ENCODE data around the gene IRGQ. TPM values are rescaled to one million over a fixed set of nuclear protein-coding genes. Genes with fewer than 3 reads are reported as not detected.
A peak's percentile ranks its signal among the peaks of the same experiment; 100 is the strongest.
"Not testable (repeated sequence)": the region's sequence is repeated elsewhere in the genome, so short reads cannot be mapped to it uniquely, and the experiment has no call there.

IRGQ gene
- total RNA-seq, 2 experiments from 2014 or later: 15.3 to 16.5 TPM

DNA sequence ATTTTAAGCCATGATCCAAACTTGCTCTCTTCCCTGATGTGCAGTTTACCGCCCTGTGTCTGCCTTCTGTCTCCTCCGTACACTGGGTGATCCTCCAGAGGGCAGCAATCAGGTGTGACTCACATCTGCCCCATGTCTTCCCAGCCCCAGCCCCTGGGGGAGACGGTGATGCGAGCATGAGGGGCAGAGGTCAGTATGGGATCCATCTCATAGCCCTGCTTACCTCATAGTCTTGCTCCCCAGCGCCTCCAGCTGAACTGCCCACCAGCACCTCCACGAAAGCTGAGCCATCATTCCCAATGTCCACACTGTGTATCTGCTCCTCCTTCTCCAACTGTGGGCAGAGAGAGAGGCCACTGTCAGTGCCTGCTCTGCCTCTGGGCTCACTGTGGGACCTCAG is 35.2 kb downstream of the IRGQ start:
- POLR2A ChIA-PET: interaction anchor here (1.1 kb wide), 1 partner anchor 14 kb away, joined by 3 read pairs; no protein-coding TSS in a partner anchor

DNA sequence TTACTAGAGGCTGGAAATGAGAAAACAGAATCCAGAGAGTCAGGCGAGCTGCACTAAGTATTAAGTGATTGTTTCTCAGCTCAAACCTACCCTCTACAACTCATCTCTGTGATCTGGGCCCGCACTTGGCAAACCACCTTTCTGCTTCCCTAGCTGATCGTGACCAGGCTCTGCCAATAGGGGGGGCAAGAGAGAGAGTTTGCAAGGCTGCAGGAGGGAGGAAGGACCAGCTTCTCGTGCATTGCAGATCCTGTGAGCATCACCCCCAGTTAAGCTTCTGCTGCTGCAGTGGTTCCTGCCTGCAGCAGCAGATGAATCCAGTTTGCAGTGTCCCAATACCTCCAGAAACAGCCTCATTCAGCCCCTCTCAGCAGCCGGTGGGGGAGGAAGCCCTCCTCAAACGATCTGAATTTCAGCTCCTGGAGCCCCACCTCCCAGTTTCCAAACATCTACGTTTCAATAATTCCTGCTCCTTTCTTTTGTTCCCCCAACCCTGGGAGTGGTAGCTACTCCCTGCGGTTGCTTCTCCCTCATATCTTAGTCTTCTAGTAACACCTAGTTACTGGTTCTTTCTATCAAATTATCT is 40.7 kb downstream of the IRGQ start:
- ChIA-PET CTCF (interaction anchor here (0.5 to 14.8 kb wide), 34 partner anchors 8 to 191 kb away, joined by 3 to 208 read pairs (median 5); partner anchors contain the start of genes IRGQ, PHLDB3, PINLYP and XRCC1), POLR2A (interaction anchor here (0.8 to 2.4 kb wide), 11 partner anchors 12 to 200 kb away, joined by 3 to 20 read pairs (median 5); partner anchors contain the start of genes IRGQ, PINLYP, SMG9 and XRCC1)
- Mint-ChIP-seq H3K9me3 (no peaks in the 10 kb centered on the region), H3K27me3 (no peaks in the 10 kb centered on the region), H3K36me3 (ENCODE audit: low read depth) (peaks cover 27% of the 10 kb centered on the region), H3K27ac (peak overlapping the region; percentile 1), H3K4me1 (peaks cover 10% of the 10 kb centered on the region), H3K4me3 (no peak overlapping the region)
- DNase-seq: peak; percentile 86

More for the DNA sequence above, 35.2 kb downstream of the IRGQ start:
- CTCF ChIA-PET: interaction anchor here (1.0 to 14.8 kb wide), 2 partner anchors 35 to 114 kb away, joined by 3 to 208 read pairs; partner anchors contain the start of genes IRGQ and ZNF576
- Mint-ChIP-seq H3K27me3 (no peaks in the 10 kb centered on the region), H3K4me3 (no peak overlapping the region), H3K27ac (peak overlapping the region; percentile 99), H3K4me1 (peaks cover 42% of the 10 kb centered on the region), H3K36me3 (ENCODE audit: low read depth) (peaks cover 35% of the 10 kb centered on the region), H3K9me3 (no peaks in the 10 kb centered on the region)
- no peak for DNase-seq

DNA sequence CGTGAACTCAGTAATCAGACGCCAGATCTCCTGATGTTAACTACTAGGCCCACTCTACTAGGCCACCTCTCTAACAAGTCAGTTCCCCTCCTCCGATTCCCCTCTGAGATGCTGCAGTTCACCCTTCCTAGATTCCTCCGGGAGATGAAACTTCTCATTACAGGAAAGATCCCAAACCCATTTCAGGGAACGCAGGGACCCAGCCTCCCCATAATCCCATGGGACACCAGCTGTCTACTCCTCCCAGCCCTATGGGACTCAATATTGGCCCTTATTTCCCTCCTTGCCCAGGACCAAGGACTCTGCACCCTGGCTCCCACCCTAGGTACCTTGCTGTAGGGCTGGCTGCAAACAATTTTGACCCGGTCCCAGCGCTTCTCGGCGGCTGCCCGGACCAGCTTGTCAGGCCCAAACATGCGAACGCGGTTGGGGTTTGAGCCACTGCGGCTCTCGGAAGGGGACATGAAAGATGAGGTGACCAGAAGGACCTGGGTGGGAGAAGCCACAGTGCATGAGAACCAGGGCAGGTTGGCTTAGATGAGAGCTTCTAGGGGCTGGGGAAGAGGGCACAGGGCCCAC is 41.5 kb downstream of the IRGQ start:
- POLR2A ChIA-PET: interaction anchor here (0.8 to 2.2 kb wide), 10 partner anchors 11 to 201 kb away, joined by 3 to 20 read pairs (median 4); partner anchors contain the start of genes IRGQ, PINLYP, SMG9 and XRCC1
- no peak overlapping the region for H3K4me3 Mint-ChIP-seq
- no peak for DNase-seq
- no peak overlapping the region for H3K27ac Mint-ChIP-seq
- no peaks in the 10 kb centered on the region for H3K9me3 Mint-ChIP-seq
- H3K27me3 Mint-ChIP-seq: no peaks in the 10 kb centered on the region
- CTCF ChIA-PET: interaction anchor here (0.9 to 14.8 kb wide), 28 partner anchors 9 to 192 kb away, joined by 3 to 208 read pairs (median 6); partner anchors contain the start of genes IRGQ, PINLYP, XRCC1 and ZNF428
- H3K36me3 Mint-ChIP-seq (ENCODE audit: low read depth): peaks cover 29% of the 10 kb centered on the region
- peaks cover 8% of the 10 kb centered on the region for H3K4me1 Mint-ChIP-seq

DNA sequence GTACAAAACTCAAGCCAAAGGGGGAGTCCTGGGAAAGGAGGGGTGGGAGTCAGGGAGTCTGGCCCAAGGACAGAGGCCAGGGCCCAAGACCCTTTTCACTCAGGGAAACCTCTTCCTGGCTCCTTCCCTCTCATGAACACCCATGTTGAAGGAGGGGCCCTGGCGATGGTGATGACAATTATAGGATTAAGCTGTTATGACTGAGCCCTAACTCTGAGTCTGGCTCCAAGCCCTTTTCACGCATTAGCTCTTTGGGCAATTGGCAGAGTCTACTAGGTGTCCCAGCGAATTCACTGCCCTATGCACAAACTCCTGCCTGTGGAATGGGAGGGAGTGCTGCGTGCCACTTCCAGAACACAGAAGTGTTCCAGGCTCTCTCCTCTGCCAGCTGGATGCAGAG is 42.3 kb downstream of the IRGQ start:
- no peak overlapping the region for H3K4me3 Mint-ChIP-seq
- POLR2A ChIA-PET: interaction anchor here (1.2 to 1.9 kb wide), 2 partner anchors 20 to 42 kb away, joined by 3 to 6 read pairs; partner anchors contain the start of genes IRGQ and ZNF575
- no peak for DNase-seq
- no peaks in the 10 kb centered on the region for H3K9me3 Mint-ChIP-seq
- no peaks in the 10 kb centered on the region for H3K27me3 Mint-ChIP-seq
- H3K36me3 Mint-ChIP-seq (ENCODE audit: low read depth): peaks cover 28% of the 10 kb centered on the region
- CTCF ChIA-PET: interaction anchor here (2.9 to 14.8 kb wide), 3 partner anchors 21 to 42 kb away, joined by 19 to 208 read pairs (median 22); partner anchors contain the start of genes IRGQ, PINLYP, XRCC1 and ZNF576
- H3K4me1 Mint-ChIP-seq: peaks cover 8% of the 10 kb centered on the region
- no peak overlapping the region for H3K27ac Mint-ChIP-seq

DNA sequence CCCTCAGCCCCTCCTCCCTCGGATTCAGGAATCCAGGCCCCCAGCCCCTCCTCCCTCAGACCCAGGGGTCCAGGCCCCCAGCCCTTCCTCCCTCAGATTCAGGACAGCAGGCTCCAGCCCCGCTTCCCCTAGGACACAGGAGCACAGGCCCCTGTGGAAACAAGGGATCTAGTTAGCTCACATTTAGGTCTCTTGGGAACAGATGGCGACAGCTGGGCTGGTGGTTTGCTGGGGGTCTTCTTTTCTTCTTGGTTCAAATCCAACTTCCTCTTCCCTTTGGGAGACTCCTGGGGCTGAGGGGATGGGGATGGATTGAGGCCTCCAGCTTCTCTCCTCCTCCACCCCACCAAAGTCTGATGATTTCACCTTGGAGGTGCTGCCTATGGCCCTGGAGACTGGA is 43.3 kb downstream of the IRGQ start:
- Mint-ChIP-seq H3K4me3 (no peak overlapping the region), H3K27ac (no peak overlapping the region), H3K36me3 (ENCODE audit: low read depth) (peaks cover 26% of the 10 kb centered on the region), H3K9me3 (no peaks in the 10 kb centered on the region), H3K27me3 (no peaks in the 10 kb centered on the region), H3K4me1 (peaks cover 8% of the 10 kb centered on the region)
- no peak for DNase-seq
- CTCF ChIA-PET: interaction anchor here (3.5 to 14.8 kb wide), 2 partner anchors 24 to 43 kb away, joined by 19 to 208 read pairs; partner anchors contain the start of genes IRGQ and ZNF576
- POLR2A ChIA-PET: interaction anchor here (1.9 kb wide), 1 partner anchor 43 kb away, joined by 6 read pairs; the partner anchor contains the start of gene IRGQ

DNA sequence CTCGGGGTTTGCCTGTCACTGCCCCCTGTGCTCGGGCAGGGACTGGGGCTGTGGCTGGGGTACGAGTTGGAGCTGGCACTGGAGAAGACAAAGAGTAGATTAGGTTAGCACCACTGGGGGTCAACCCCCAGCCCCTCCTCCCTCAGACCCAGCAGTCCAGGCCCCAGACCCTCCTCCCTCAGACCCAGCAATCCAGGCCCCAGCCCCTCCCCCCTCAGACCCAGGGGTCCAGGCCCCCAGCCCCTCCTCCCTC is 43.8 kb downstream of the IRGQ start:
- POLR2A ChIA-PET: no interaction called here

DNA sequence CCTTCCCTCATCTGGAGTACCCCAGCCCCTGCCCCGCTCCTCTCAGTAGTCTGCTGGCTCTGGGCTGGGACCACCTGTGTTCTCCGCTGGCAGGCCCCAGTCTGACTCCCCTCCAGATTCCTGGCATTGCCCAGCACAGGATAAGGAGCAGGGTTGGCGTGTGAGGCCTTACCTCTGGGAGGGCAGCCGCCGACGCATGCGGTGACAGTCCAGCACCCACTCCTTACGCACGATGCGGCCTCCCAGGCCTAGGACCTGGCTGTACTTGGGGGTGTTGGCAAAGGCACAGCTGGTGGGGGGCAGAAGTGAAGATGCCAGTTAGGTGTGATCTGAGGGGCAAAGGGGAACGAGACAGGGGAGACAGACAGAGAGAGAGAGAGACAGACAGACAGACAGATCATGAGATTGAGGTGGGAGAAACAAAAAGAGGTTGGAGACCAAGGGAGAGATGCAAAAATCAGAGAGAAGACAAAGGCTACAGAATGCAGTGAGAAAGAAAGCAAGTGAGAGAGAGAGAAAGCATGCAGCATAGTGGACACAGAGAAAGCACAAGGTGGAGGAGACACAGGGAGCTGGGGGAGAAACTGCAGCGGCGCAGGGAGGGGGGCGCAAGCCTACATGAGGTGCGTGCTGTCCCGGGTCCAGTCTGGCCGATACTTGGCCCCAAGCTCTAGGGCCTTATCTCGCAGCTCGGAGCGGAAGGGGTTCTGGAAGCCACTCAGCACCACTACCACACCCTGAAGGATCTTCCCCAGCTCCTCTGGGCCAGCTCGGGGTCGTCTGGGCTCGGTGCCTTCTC is 44.3 kb downstream of the IRGQ start:
- Mint-ChIP-seq H3K9me3 (no peaks in the 10 kb centered on the region), H3K27ac (no peak overlapping the region), H3K27me3 (no peaks in the 10 kb centered on the region), H3K4me3 (no peak overlapping the region), H3K4me1 (peaks cover 8% of the 10 kb centered on the region), H3K36me3 (ENCODE audit: low read depth) (peaks cover 26% of the 10 kb centered on the region)
- ChIA-PET POLR2A (no interaction called here), CTCF (interaction anchor here (0.6 to 14.8 kb wide), 2 partner anchors 10 to 44 kb away, joined by 3 to 208 read pairs; partner anchors contain the start of genes IRGQ and ZNF576)
- no peak for DNase-seq

More for the DNA sequence above, 43.8 kb downstream of the IRGQ start:
- Mint-ChIP-seq H3K9me3 (no peaks in the 10 kb centered on the region), H3K36me3 (ENCODE audit: low read depth) (peaks cover 26% of the 10 kb centered on the region), H3K27me3 (no peaks in the 10 kb centered on the region), H3K4me1 (peaks cover 8% of the 10 kb centered on the region), H3K27ac (no peak overlapping the region), H3K4me3 (no peak overlapping the region)
- DNase-seq: no peak
- CTCF ChIA-PET: interaction anchor here (0.6 to 14.8 kb wide), 2 partner anchors 10 to 44 kb away, joined by 3 to 208 read pairs; partner anchors contain the start of genes IRGQ and ZNF576

DNA sequence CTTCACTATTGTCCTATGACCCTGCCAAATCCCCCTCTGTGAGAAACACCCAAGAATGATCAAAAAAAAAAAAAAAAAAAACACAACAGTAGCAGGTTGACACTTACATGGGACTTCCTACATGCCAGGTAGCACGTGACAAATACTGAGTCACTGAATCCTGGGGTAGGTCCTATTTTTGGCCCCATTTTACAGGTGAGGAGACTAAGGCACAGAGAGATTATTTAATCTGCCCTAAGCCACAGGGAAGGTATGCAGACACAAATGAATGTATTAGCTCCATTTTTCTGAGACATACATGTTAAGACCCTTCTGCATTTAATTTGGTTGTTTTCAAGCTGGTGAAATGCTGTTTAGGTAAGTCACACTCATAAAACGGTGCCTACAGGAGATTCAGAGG is 47.2 kb downstream of the IRGQ start:
- Mint-ChIP-seq H3K9me3 (no peaks in the 10 kb centered on the region), H3K27ac (no peak overlapping the region), H3K4me3 (no peak overlapping the region), H3K36me3 (ENCODE audit: low read depth) (peaks cover 32% of the 10 kb centered on the region), H3K27me3 (no peaks in the 10 kb centered on the region), H3K4me1 (no peaks in the 10 kb centered on the region)
- ChIA-PET POLR2A (no interaction called here), CTCF (interaction anchor here (0.7 to 2.2 kb wide), 2 partner anchors 13 to 46 kb away, joined by 3 to 8 read pairs; partner anchors contain the start of gene IRGQ)
- DNase-seq: no peak

DNA sequence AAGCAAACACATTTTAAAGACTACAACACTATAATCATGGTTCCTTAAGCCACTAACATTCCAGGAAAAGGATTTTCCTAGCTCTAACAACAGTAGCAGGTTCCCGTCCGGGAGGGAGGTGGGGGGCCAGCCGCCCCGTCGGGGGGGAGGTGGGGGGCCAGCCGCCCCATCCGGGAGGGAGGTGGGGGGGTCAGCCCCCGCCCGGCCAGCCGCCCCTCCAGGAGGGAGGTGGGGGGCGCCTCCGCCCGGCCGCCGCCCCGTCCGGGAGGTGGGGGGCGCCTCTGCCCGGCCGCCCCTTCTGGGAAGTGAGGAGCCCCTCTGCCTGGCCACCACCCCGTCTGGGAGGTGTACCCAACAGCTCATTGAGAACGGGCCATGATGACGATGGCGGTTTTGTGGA is 48.0 kb downstream of the IRGQ start:
- H3K4me1 Mint-ChIP-seq, DNase-seq, H3K4me3 Mint-ChIP-seq, H3K27ac Mint-ChIP-seq, H3K27me3 Mint-ChIP-seq, H3K9me3 Mint-ChIP-seq, CTCF ChIA-PET, POLR2A ChIA-PET: not testable (repeated sequence)
- peaks cover 40% of the 10 kb centered on the region for H3K36me3 Mint-ChIP-seq (ENCODE audit: low read depth)

DNA sequence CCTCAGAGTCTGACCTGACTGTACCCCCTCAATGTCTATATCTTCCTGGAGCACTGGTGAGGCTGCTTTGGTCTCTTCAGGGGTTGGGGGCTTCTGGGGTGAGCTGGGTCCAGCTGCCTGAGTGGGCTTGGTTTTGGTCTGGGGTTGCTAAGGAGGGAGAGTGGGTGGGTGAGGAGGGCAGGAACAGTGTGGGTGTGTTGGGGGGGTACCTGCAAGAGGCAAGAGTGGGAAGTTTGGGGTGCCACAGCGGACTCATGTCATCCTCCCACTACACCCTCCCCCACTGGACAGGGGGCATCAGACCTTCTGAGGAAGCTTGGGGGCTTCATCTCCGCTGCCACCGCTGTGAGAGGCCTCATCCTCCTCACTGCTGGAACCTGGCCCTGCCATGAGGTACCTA is 49.4 kb downstream of the IRGQ start:
- Mint-ChIP-seq H3K27me3 (no peaks in the 10 kb centered on the region), H3K36me3 (ENCODE audit: low read depth) (peaks cover 42% of the 10 kb centered on the region), H3K27ac (no peak overlapping the region), H3K4me3 (no peak overlapping the region), H3K9me3 (no peaks in the 10 kb centered on the region), H3K4me1 (no peaks in the 10 kb centered on the region)
- no peak for DNase-seq
- POLR2A ChIA-PET: no interaction called here
- CTCF ChIA-PET: interaction anchor here (0.8 kb wide), 1 partner anchor 9 kb away, joined by 3 read pairs; no protein-coding TSS in a partner anchor

DNA sequence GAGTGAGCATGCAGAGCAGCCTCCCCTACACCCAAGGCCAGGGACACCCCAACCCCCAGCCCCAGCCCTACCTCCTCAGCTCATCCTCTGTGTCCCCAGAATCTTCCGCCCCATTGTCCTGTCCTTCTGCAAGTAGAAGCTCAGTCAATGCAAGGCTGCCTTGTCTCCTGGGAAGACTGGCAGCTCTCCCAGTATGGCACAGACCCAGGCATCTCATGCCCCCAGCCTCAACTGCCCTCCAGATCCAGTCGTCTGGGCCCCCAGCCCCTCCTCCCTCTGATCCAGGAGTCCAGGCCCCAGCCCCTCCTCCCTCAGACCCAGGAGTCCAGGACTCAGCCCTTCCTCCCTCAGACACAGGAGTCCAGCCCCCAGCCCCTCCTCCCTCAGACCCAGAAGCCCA is 50.0 kb downstream of the IRGQ start:
- Mint-ChIP-seq H3K4me1 (no peaks in the 10 kb centered on the region), H3K4me3 (no peak overlapping the region), H3K27me3 (no peaks in the 10 kb centered on the region), H3K27ac (no peak overlapping the region), H3K36me3 (ENCODE audit: low read depth) (peaks cover 42% of the 10 kb centered on the region), H3K9me3 (no peaks in the 10 kb centered on the region)
- no peak for DNase-seq
- CTCF ChIA-PET: no interaction called here
- POLR2A ChIA-PET: no interaction called here

DNA sequence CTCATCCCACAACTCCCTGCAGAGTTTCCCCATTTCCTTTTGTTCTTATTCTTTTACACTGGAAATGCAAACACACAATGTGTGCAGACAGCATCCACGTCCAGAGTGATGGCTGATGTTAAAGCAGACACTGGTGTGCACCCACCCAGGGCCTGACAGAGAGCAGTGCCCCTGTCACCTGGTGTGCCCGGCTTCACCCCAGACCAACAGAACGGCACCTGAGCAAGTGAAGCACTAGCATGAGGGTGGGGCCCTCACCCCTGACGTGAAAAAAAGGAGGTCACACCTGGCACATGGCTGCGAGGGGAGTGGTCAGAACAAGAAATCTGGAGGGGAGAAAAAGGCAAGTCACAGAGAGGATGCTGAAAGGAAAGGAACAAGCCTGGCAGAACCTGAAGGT is 50.7 kb downstream of the IRGQ start:
- POLR2A ChIA-PET: no interaction called here
- Mint-ChIP-seq H3K36me3 (ENCODE audit: low read depth) (peaks cover 41% of the 10 kb centered on the region), H3K27ac (no peak overlapping the region)

More for the DNA sequence above, 50.7 kb downstream of the IRGQ start:
- Mint-ChIP-seq H3K4me3 (no peak overlapping the region), H3K27me3 (no peaks in the 10 kb centered on the region), H3K4me1 (no peaks in the 10 kb centered on the region), H3K9me3 (no peaks in the 10 kb centered on the region)
- CTCF ChIA-PET: interaction anchor here (1.3 kb wide), 1 partner anchor 10 kb away, joined by 6 read pairs; no protein-coding TSS in a partner anchor
- no peak for DNase-seq

Measured in activated CD4-positive, alpha-beta memory T cell treated with anti-CD3 and anti-CD28 coated beads, Interleukin-2, amount 10 ng/mL, durations not matched to agents 7 days and 5 days (primary cell).